ENCODE measurements around the gene KCNK17.
A peak's percentile ranks its signal among the peaks of the same experiment; 100 is the strongest.

Gene KCNK17

GRCh38 chr6:39310542-39310941 is 3.7 kb downstream of the KCNK17 start:
- in situ Hi-C loops (cut with HindIII; ENCODE audit: low pct_ligation_motif_present, low sequenced_read_pairs): no loop called here

GRCh38 chr6:39309942-39310531 is 4.2 kb downstream of the KCNK17 start:
- in situ Hi-C loops (cut with HindIII; ENCODE audit: low pct_ligation_motif_present, low sequenced_read_pairs): no loop called here
- Histone ChIP-seq H3K27ac (no peak overlapping the region), H3K36me3 (replicated peaks) (no peaks in the 10 kb centered on the region), H3K27me3 (replicated peaks) (peaks cover 32% of the 10 kb centered on the region), H3K4me3 (ENCODE audit: low read depth, low read length) (no peak overlapping the region)
- DNase-seq: peak; percentile 64
- peak; percentile 95 for TF ChIP-seq CTCF (IDR thresholded peaks at IDR 0.05; ENCODE audit: low read depth, low read length, missing control alignments)

More at GRCh38 chr6:39310542-39310941, 3.7 kb downstream of the KCNK17 start:
- H3K36me3 ChIP-seq (replicated peaks): no peaks in the 10 kb centered on the region
- peaks cover 37% of the 10 kb centered on the region for H3K27me3 ChIP-seq (replicated peaks)
- H3K27ac ChIP-seq: no peak overlapping the region
- no peak overlapping the region for H3K4me3 ChIP-seq (ENCODE audit: low read depth, low read length)
- no peak for TF ChIP-seq CTCF (IDR thresholded peaks at IDR 0.05; ENCODE audit: low read depth, low read length, missing control alignments)
- DNase-seq: no peak

DNA sequence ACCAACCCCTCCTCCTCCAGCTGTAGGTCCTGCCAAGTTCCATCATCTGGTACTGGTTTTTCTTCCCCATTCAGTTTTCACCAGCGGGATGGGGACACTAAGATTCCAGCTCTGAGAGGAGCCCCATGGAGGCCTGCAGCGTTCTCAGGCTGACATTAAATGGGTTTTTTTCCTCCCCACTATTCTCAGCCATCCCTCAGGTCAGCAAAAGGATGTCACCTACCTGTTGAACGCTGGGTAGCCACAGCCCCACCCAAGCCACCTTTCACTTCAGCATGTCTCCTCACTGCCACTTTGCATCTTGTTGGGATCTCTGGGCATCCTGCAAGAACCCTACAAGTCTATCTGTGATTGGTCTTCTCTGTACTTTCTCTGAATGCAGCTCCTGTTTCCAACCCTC is 6.8 kb downstream of the KCNK17 start:
- Histone ChIP-seq H3K36me3 (replicated peaks) (no peaks in the 10 kb centered on the region), H3K4me3 (ENCODE audit: low read depth, low read length) (no peak overlapping the region), H3K27ac (no peak overlapping the region), H3K27me3 (replicated peaks) (peaks cover 8% of the 10 kb centered on the region)
- in situ Hi-C loops (cut with HindIII; ENCODE audit: low pct_ligation_motif_present, low sequenced_read_pairs): no loop called here
- DNase-seq: no peak
- TF ChIP-seq CTCF (IDR thresholded peaks at IDR 0.05; ENCODE audit: low read depth, low read length, missing control alignments): no peak

GRCh38 chr6:39304951-39305350 is 9.3 kb downstream of the KCNK17 start:
- no peak for DNase-seq
- no peak overlapping the region for H3K27ac ChIP-seq
- in situ Hi-C loops (cut with HindIII; ENCODE audit: low pct_ligation_motif_present, low sequenced_read_pairs): no loop called here

GRCh38 chr6:39303425-39304153 is 10.6 kb downstream of the KCNK17 start:
- H3K27me3 ChIP-seq (replicated peaks): no peaks in the 10 kb centered on the region
- in situ Hi-C loops (cut with HindIII; ENCODE audit: low pct_ligation_motif_present, low sequenced_read_pairs): no loop called here
- no peak overlapping the region for H3K27ac ChIP-seq
- H3K36me3 ChIP-seq (replicated peaks): no peaks in the 10 kb centered on the region
- no peak for TF ChIP-seq CTCF (IDR thresholded peaks at IDR 0.05; ENCODE audit: low read depth, low read length, missing control alignments)
- DNase-seq: no peak
- no peak overlapping the region for H3K4me3 ChIP-seq (ENCODE audit: low read depth, low read length)

More at GRCh38 chr6:39304951-39305350, 9.3 kb downstream of the KCNK17 start:
- H3K27me3 ChIP-seq (replicated peaks): no peaks in the 10 kb centered on the region
- no peak overlapping the region for H3K4me3 ChIP-seq (ENCODE audit: low read depth, low read length)
- no peaks in the 10 kb centered on the region for H3K36me3 ChIP-seq (replicated peaks)
- TF ChIP-seq CTCF (IDR thresholded peaks at IDR 0.05; ENCODE audit: low read depth, low read length, missing control alignments): no peak
